GM23338 (cell line): ENCODE measurements around the gene DSCAML1. TPM values are rescaled to one million over a fixed set of nuclear protein-coding genes. Genes with fewer than 3 reads are reported as not detected.

ENCODE experiments used
- ATAC-seq: fragments of 200-7000 bp; cut with Tn5 transposase; 3 replicates; pipeline ENCODE4 v1.9.1; 2020
- DNase-seq: peaks from one replicate; pipeline ENCODE4 v3.0.0-alpha.2; 2015; ENCODE audit warnings: low spot score
- H2AFZ ChIP-seq: fragments of 200-600 bp; sonication (generic); 2 replicates; pipeline ENCODE4 v1.8.0; 2016; ENCODE audit warnings: antibody characterized with exemption, mild to moderate bottlenecking, moderate library complexity
- H3F3A ChIP-seq: fragments of 200-600 bp; sonication (generic); replicated peaks from 2 replicates; pipeline ENCODE4 v1.8.0; 2017; ENCODE audit warnings: antibody characterized with exemption, mixed run types, low read depth
- H3K27ac ChIP-seq: fragments of 200-600 bp; sonication (generic); 2 replicates; pipeline ENCODE4 v1.6.1; 2016; ENCODE audit warnings: low read depth
- H3K27me3 ChIP-seq: fragments of 200-600 bp; sonication (generic); 2 replicates; pipeline ENCODE4 v1.8.0; 2016; ENCODE audit warnings: mild to moderate bottlenecking, mixed run types, moderate library complexity; ENCODE audit not compliant: insufficient read depth
- H3K36me3 ChIP-seq: fragments of 200-600 bp; sonication (generic); 2 replicates; pipeline ENCODE4 v1.8.0; 2016; ENCODE audit warnings: mild to moderate bottlenecking; ENCODE audit not compliant: insufficient read depth
- H3K4me1 ChIP-seq: fragments of 200-600 bp; sonication (generic); 2 replicates; pipeline ENCODE4 v1.8.0; 2016; ENCODE audit warnings: mild to moderate bottlenecking, moderate library complexity; ENCODE audit not compliant: insufficient read depth
- H3K4me2 ChIP-seq: fragments of 200-600 bp; sonication (generic); 2 replicates; pipeline ENCODE4 v1.7.1; 2017; ENCODE audit warnings: mixed run types
- H3K4me3 ChIP-seq: fragments of 200-600 bp; sonication (generic); 2 replicates; pipeline ENCODE4 v1.6.1; 2016; ENCODE audit warnings: mixed run types
- H3K79me2 ChIP-seq: fragments of 200-600 bp; sonication (generic); replicated peaks from 2 replicates; pipeline ENCODE4 v1.8.0; 2017; ENCODE audit warnings: mild to moderate bottlenecking; ENCODE audit not compliant: insufficient read depth
- H3K9me2 ChIP-seq: fragments of 200-600 bp; sonication (generic); 2 replicates; pipeline ENCODE4 v1.8.0; 2017; ENCODE audit not compliant: insufficient read depth
- H4K20me1 ChIP-seq: fragments of 200-600 bp; sonication (generic); replicated peaks from 2 replicates; pipeline ENCODE4 v1.8.0; 2017; ENCODE audit warnings: mild to moderate bottlenecking; ENCODE audit not compliant: insufficient read depth
- H3K27ac Mint-ChIP-seq: 2 replicates; pipeline ENCODE4 v1.8.0; 2020; ENCODE audit warnings: inconsistent platforms, mild to moderate bottlenecking, moderate library complexity, mixed read lengths
- H3K27me3 Mint-ChIP-seq: 3 replicates; pipeline ENCODE4 v1.8.0; 2022; ENCODE audit warnings: low read depth, mild to moderate bottlenecking, moderate library complexity, mixed read lengths, inconsistent platforms; ENCODE audit not compliant: insufficient read depth, poor library complexity
- H3K36me3 Mint-ChIP-seq: 3 replicates; pipeline ENCODE4 v1.8.0; 2021; ENCODE audit warnings: low read depth, mild to moderate bottlenecking, inconsistent platforms, moderate library complexity, mixed read lengths
- H3K4me1 Mint-ChIP-seq: 3 replicates; pipeline ENCODE4 v1.8.0; 2020; ENCODE audit warnings: mild to moderate bottlenecking, inconsistent platforms, mixed read lengths
- H3K4me3 Mint-ChIP-seq: 3 replicates; pipeline ENCODE4 v1.8.0; 2021; ENCODE audit warnings: moderate library complexity, mild to moderate bottlenecking, inconsistent platforms, mixed read lengths
- H3K9me3 Mint-ChIP-seq: 3 replicates; pipeline ENCODE4 v1.8.0; 2020; ENCODE audit warnings: moderate library complexity, mild to moderate bottlenecking, inconsistent platforms, mixed read lengths
- CTCF ChIP-seq, 2 experiments: fragments of 200-600 bp in 1 of 2; sonication (generic) in 1 of 2; conservative IDR thresholded peaks; 2 replicates each; pipeline versions ENCODE4 v1.5.1 to v1.6.1; 2016 to 2017; ENCODE audit warnings: antibody characterized with exemption in 2 of 2, low read depth in 2 of 2, mild to moderate bottlenecking in 2 of 2, moderate library complexity in 1 of 2
- EZH2 ChIP-seq: fragments of 200-600 bp; sonication (generic); IDR thresholded peaks from one replicate; pipeline ENCODE4 v1.8.0; 2017; ENCODE audit warnings: antibody characterized with exemption, mild to moderate bottlenecking, low read depth; ENCODE audit not compliant: unreplicated experiment
- STAT1 ChIP-seq: IDR thresholded peaks from one replicate; pipeline ENCODE4 v1.6.1; 2016; ENCODE audit warnings: antibody characterized with exemption; ENCODE audit not compliant: unreplicated experiment
- ZNF462 ChIP-seq: fragments of 250-450 bp; sonication (Bioruptor Pico); IDR thresholded peaks from 2 replicates; pipeline ENCODE4 v1.5.0; 2020; ENCODE audit warnings: mild to moderate bottlenecking, moderate library complexity
- polyA plus RNA-seq: library from polyadenylated mRNA; unstranded; fragments of >200 nt; fragmentation: Nextera tagmentation; extraction: Ambion mirVana; gene quantifications from 2 replicates; pipeline ENCODE4 v1.2.1, GENCODE V29; 2016
- total RNA-seq: library from RNA; depleted of rRNA; stranded (reverse); fragments of >200 nt; shearing (Covaris generic); gene quantifications from 2 replicates; pipeline ENCODE4 v1.2.3, GENCODE V29; 2014

Gene DSCAML1
- total and polyA plus RNA-seq, 2 experiments from 2014 or later = 0.17 TPM; not detected in 1

GRCh38 chr11:117618982-117619355 is 178.0 kb downstream of the DSCAML1 start:
- no peak overlapping the region for H3K4me2 ChIP-seq
- no peaks in the 10 kb centered on the region for H3F3A ChIP-seq
- no peaks in the 10 kb centered on the region for H3K9me2 ChIP-seq
- no peaks in the 10 kb centered on the region for H3K27me3 ChIP-seq
- no peaks in the 10 kb centered on the region for H3K79me2 ChIP-seq
- H3K4me3 ChIP-seq = no peak overlapping the region
- Mint-ChIP-seq H3K36me3 (no peaks in the 10 kb centered on the region), H3K27me3 (peaks cover 5% of the 10 kb centered on the region), H3K4me3 (no peak overlapping the region), H3K27ac (no peak overlapping the region), H3K4me1 (peaks cover 23% of the 10 kb centered on the region), H3K9me3 (peaks cover 5% of the 10 kb centered on the region; the same call in 1 of the 3 replicates)
- ATAC-seq (peak; percentile 94), DNase-seq (peak; percentile 82)
- H2AFZ ChIP-seq = no peak overlapping the region
- H3K27ac ChIP-seq = no peak overlapping the region
- no peak for TF ChIP-seq EZH2
- peak; percentile 47 to 49 for TF ChIP-seq CTCF (conservative IDR thresholded peaks at IDR 0.05; ENCODE audit: low read depth in 2 of 2)
- TF ChIP-seq STAT1 = no peak
- TF ChIP-seq ZNF462 = no peak
- no peaks in the 10 kb centered on the region for H4K20me1 ChIP-seq
- H3K4me1 ChIP-seq = peaks cover 11% of the 10 kb centered on the region
- no peaks in the 10 kb centered on the region for H3K36me3 ChIP-seq
